HFF-Myc (cell line): ENCODE measurements around the gene ABCA4.

Experiments used
- DNase-seq: peaks from one replicate; pipeline ENCODE4 v3.0.0-alpha.2; 2011; ENCODE audit warnings: low read depth; ENCODE audit errors: extremely low read depth
- H3K4me3 ChIP-seq: replicated peaks from 2 replicates; pipeline ENCODE4 v1.5.1; 2011; ENCODE audit warnings: low read depth, mild to moderate bottlenecking, control low read depth, low read length
- TF ChIP-seq, protein P1 (sequence below): IDR thresholded peaks from 2 replicates; pipeline ENCODE4 v1.5.1; 2012; ENCODE audit warnings: mild to moderate bottlenecking, low read depth, low read length, control low read depth; ENCODE audit errors: missing control alignments

Gene ABCA4

DNA sequence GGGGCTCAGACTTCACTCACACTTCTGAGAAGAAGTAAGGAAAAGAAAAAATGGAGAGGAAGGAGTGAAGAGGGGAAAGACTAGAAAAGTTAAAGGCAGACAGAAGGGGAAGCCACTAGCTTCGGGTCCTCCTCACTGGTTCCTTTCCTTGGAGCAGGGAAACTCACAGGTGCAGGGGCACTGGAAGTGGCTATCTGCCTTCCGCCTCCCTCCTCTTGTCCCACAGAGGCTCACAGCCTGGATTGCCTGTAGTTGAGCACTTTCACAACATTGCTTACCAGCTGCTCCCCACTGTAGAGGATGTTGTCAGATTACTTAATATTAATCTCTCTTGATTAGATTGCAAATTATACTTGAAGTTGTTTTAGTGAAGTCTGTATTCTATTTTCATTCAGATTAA lies 21.6 kb upstream of the ABCA4 start:
- no peak for DNase-seq
- H3K4me3 ChIP-seq, result no peak overlapping the region
- TF ChIP-seq, protein P1, sequence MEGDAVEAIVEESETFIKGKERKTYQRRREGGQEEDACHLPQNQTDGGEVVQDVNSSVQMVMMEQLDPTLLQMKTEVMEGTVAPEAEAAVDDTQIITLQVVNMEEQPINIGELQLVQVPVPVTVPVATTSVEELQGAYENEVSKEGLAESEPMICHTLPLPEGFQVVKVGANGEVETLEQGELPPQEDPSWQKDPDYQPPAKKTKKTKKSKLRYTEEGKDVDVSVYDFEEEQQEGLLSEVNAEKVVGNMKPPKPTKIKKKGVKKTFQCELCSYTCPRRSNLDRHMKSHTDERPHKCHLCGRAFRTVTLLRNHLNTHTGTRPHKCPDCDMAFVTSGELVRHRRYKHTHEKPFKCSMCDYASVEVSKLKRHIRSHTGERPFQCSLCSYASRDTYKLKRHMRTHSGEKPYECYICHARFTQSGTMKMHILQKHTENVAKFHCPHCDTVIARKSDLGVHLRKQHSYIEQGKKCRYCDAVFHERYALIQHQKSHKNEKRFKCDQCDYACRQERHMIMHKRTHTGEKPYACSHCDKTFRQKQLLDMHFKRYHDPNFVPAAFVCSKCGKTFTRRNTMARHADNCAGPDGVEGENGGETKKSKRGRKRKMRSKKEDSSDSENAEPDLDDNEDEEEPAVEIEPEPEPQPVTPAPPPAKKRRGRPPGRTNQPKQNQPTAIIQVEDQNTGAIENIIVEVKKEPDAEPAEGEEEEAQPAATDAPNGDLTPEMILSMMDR, result no peak

DNA sequence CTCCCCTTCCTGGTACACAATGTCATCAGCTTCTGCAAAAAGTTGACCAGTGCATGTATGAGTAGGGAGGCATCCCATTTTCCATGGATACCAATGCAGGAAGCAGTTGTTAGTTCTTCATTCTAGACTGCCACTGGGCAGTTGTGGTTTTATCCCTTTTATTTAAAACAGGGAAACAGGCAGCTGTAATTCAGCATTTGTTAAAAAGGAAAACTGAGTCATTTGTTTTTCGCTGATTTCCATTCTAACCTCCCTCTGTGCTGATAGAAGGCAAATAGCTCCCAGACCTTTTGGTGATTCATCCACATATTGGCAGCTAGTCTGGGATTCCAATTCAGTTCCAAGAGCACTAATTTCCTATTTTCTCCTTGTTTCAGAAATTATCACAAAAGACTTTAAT lies 21.1 kb upstream of the ABCA4 start:
- TF ChIP-seq, protein P1, result no peak
- no peak for DNase-seq
- no peak overlapping the region for H3K4me3 ChIP-seq

DNA sequence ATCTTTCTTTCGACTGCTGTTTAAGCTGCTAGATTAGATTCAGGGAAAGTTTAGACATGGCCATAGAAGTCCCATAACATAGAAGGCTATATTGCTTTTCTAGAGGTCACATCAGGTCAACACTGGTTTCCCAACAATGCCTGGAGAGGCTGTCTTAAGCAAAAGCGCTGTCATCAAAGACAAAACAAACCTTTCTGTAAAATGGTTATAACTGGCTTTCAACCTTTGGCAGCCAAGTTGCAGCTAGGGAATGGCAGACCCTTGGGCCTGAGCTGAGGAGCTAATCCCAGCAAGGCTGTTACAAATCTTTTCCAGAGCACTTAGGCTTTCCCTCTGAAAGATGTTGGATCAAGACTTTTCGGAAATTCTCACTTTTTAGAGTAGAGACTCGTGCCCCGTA lies 11.2 kb upstream of the ABCA4 start:
- DNase-seq, result no peak
- TF ChIP-seq, protein P1, result no peak
- no peak overlapping the region for H3K4me3 ChIP-seq

DNA sequence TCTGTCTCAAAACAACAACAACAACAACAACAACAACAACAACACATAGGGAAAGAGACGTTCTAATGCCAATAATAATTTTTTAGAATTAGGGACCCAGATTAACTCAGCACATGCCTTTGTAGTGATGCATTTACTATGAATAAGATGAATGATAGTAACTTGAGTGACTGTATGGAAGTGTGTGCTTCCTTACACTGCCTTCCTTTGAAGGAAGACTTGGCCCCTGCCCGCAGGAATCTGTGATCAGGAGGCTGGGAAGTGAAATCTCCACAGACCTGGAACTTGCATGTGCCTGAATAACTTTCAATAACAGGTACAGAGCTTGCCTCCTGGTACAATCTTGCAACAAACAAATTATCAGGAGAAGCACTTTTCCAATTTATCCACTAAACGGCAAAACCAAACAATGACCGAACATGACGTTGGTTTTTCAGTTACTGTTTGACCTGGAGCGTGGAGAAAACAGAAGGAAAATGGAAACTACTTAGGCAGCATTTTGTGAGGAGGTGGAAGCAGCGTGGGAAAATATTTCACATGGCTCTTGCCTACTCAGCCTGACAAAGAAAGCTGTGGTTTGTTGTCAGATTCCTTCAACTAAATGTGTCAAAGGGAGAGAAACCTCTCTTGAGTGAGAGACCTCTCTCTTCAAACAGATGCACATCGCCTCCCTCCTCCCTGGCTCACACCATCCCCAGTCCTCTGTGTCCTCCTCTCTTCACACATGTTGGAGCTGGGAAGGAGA lies 10.1 kb upstream of the ABCA4 start:
- no peak overlapping the region for H3K4me3 ChIP-seq
- DNase-seq, result no peak
- TF ChIP-seq, protein P1, result no peak

DNA sequence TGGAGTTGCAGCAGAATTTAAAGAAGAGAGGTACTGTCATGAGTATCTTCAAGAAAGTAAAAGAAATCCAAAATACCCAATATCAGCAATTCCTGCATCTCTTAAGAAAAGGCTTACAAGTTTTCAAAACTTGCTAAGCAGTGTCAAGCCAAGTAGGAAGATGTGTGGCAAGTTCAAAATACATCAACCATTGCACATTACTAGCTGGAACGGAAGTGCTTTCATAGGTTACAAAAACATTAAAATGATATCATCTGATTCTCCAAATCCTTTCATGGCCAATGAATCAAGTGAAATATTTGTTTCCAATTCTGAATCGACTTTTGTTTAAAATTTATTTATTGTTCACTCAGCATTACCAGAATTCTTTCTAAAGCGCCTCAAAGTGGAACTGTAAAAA lies 5.7 kb upstream of the ABCA4 start:
- no peak overlapping the region for H3K4me3 ChIP-seq
- DNase-seq, result no peak
- TF ChIP-seq, protein P1, result no peak

DNA sequence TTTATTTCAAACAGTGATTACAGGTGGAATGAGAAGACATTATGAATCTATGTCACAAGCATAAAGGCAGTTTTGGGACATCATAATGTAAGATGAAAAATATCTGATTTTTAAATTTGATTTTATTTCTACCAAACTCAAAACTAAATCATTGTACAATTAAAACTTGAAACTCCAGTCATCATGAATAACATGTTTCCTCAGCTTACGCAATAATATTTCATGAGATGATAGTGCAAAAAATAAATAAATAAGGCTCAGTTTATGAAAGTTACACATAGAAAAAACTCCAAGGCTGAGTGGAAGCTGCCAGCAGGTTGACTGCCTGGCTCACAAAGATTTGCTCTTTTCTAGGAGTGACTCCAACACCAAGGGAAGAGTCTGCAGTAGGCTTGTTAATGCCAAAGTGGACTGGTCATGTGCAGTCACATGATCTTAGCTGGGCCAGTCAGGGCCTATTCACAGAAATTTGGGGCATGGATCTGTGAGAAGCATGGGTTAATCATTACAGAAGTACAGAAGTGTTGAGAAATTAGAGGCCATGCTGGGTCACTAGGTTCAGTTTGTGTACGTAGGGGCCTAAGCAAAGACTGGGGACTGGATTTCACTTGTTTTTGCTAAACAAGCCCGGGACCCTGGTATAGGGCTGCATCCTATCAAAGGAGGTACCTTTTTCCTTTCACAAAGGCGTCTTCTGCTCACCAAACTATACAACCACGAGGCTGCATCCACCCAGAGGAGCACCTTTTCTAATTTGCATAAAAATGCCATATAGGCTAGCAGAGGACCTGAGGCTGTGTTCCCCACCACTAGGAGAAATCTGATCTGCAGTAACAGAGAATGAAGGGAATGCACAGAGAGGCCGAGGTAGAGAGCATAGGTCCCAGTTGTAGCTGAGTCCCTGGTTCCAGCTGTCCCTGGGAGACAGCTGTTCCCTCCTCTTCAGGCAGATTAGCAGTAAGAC lies 4.9 kb upstream of the ABCA4 start:
- H3K4me3 ChIP-seq, result no peak overlapping the region
- TF ChIP-seq, protein P1, result no peak
- DNase-seq, result no peak
